IMR-90 (cell line): Measurements from ENCODE around the gene SP9. TPM values are rescaled to one million over a fixed set of nuclear protein-coding genes. Genes with fewer than 3 reads are reported as not detected.

Experiments
- ATAC-seq: fragments of 200-7000 bp; cut with Tn5 transposase; 2 replicates; pipeline ENCODE4 v1.9.1; 2020; ENCODE audit warnings: low read depth, mild to moderate bottlenecking, moderate library complexity
- BruUV-seq: library from RNA; stranded (reverse); fragments of 400-500 nt; replicated peaks from 2 replicates; lab custom pipeline; 2021; lab: Mats Ljungman, UMichigan
- CTCF ChIA-PET: fragments of 300-600 bp; formaldehyde crosslinking; extraction: SDS; loops from one replicate; lab custom pipeline; 2021; ENCODE audit warnings: antibody characterized with exemption; lab: Yijun Ruan, JAX
- POLR2A ChIA-PET: fragments of 300-600 bp; sonication (Branson Sonifier 250); formaldehyde crosslinking; loops from one replicate; lab custom pipeline; 2022; ENCODE audit warnings: antibody characterized with exemption; ENCODE audit not compliant: unreplicated experiment; lab: Charles Lee
- DNase-seq: peaks from one replicate; pipeline ENCODE4 v3.0.0; 2013
- H2AFZ ChIP-seq: replicated peaks from 2 replicates; pipeline ENCODE3; 2013; ENCODE audit warnings: low read length, mild to moderate bottlenecking; ENCODE audit not compliant: poor library complexity
- H2AK5ac ChIP-seq: 2 replicates; pipeline ENCODE4 v1.6.1; 2013; ENCODE audit warnings: low read depth, low read length, inconsistent platforms
- H2AK9ac ChIP-seq: replicated peaks from 2 replicates; pipeline ENCODE3; 2013; ENCODE audit warnings: mild to moderate bottlenecking, low read depth, low read length, moderate library complexity; ENCODE audit not compliant: poor library complexity
- H2BK120ac ChIP-seq: 2 replicates; pipeline ENCODE4 v1.6.1; 2013; ENCODE audit warnings: low read depth, low read length, inconsistent platforms
- H2BK15ac ChIP-seq: 3 replicates; pipeline ENCODE4 v1.6.1; 2013; ENCODE audit warnings: low read depth, low read length, inconsistent platforms
- H2BK20ac ChIP-seq: 2 replicates; pipeline ENCODE4 v1.6.1; 2013; ENCODE audit warnings: low read depth, mild to moderate bottlenecking, inconsistent platforms, low read length, moderate library complexity
- H2BK5ac ChIP-seq: 2 replicates; pipeline ENCODE4 v1.6.1; 2013; ENCODE audit warnings: mild to moderate bottlenecking, low read depth, low read length, inconsistent platforms; ENCODE audit not compliant: poor library complexity, severe bottlenecking
- H3K14ac ChIP-seq: replicated peaks from 2 replicates; pipeline ENCODE4 v1.6.1; 2013; ENCODE audit warnings: low read depth, low read length, inconsistent platforms
- H3K18ac ChIP-seq: 2 replicates; pipeline ENCODE4 v1.6.1; 2013; ENCODE audit warnings: low read depth, low read length, control low read depth
- H3K23ac ChIP-seq: 2 replicates; pipeline ENCODE4 v1.6.1; 2013; ENCODE audit warnings: low read depth, low read length, inconsistent platforms
- H3K27ac ChIP-seq: 2 replicates; pipeline ENCODE4 v1.5.1; 2013; ENCODE audit warnings: mild to moderate bottlenecking, control low read depth, low read length; ENCODE audit not compliant: insufficient read depth
- H3K27me3 ChIP-seq: 2 replicates; pipeline ENCODE4 v1.6.1; 2013; ENCODE audit warnings: low read length; ENCODE audit not compliant: control insufficient read depth, insufficient read depth
- H3K36me3 ChIP-seq: 2 replicates; pipeline ENCODE4 v1.6.1; 2013; ENCODE audit warnings: low read length, mixed read lengths; ENCODE audit not compliant: control insufficient read depth, insufficient read depth
- H3K4ac ChIP-seq: 2 replicates; pipeline ENCODE4 v1.6.1; 2013; ENCODE audit warnings: low read depth, low read length, inconsistent platforms
- H3K4me1 ChIP-seq: 2 replicates; pipeline ENCODE4 v1.6.1; 2013; ENCODE audit warnings: low read length, mixed read lengths; ENCODE audit not compliant: control insufficient read depth, insufficient read depth
- H3K4me2 ChIP-seq: 2 replicates; pipeline ENCODE4 v1.6.1; 2013; ENCODE audit warnings: low read depth, mild to moderate bottlenecking, control low read depth, low read length, moderate library complexity
- H3K4me3 ChIP-seq: 2 replicates; pipeline ENCODE4 v1.5.1; 2013; ENCODE audit warnings: low read depth, mild to moderate bottlenecking, control low read depth, low read length, moderate library complexity; ENCODE audit not compliant: insufficient read depth
- H3K56ac ChIP-seq: 2 replicates; pipeline ENCODE4 v1.6.1; 2013; ENCODE audit warnings: low read length, inconsistent platforms; ENCODE audit not compliant: insufficient read depth; ENCODE audit errors: extremely low read depth
- H3K79me1 ChIP-seq, 2 experiments: 2 replicates each; pipeline ENCODE4 v1.6.1; 2013; ENCODE audit warnings: low read length in 2 of 2, inconsistent platforms in 1 of 2, low read depth in 1 of 2
- H3K9ac ChIP-seq: 2 replicates; pipeline ENCODE4 v1.6.1; 2013; ENCODE audit warnings: low read depth, low read length, control low read depth
- H3K9me1 ChIP-seq: 2 replicates; pipeline ENCODE4 v1.6.1; 2013; ENCODE audit warnings: low read length, inconsistent platforms; ENCODE audit not compliant: insufficient read depth
- H3K9me3 ChIP-seq: 2 replicates; pipeline ENCODE4 v1.6.1; 2013; ENCODE audit warnings: low read length; ENCODE audit not compliant: control insufficient read depth, insufficient read depth
- H4K20me1 ChIP-seq: 2 replicates; pipeline ENCODE4 v1.6.1; 2013; ENCODE audit warnings: low read length, inconsistent platforms; ENCODE audit not compliant: insufficient read depth
- H4K5ac ChIP-seq: 2 replicates; pipeline ENCODE4 v1.6.1; 2013; ENCODE audit warnings: mild to moderate bottlenecking, low read depth, low read length, control low read depth
- H4K8ac ChIP-seq, 2 experiments: 2 replicates each; pipeline ENCODE4 v1.6.1; 2013; ENCODE audit warnings: low read depth in 2 of 2, low read length in 2 of 2, control low read depth in 1 of 2, inconsistent platforms in 1 of 2
- H4K91ac ChIP-seq: 2 replicates; pipeline ENCODE4 v1.6.1; 2013; ENCODE audit warnings: low read depth, low read length, inconsistent platforms; ENCODE audit not compliant: insufficient read depth
- CEBPB ChIP-seq: IDR thresholded peaks from 2 replicates; pipeline ENCODE4 v1.6.1; 2012; ENCODE audit warnings: low read depth, low read length, improper control_type of control experiment
- CHD1 ChIP-seq: IDR thresholded peaks from 2 replicates; pipeline ENCODE4 v1.6.1; 2012; ENCODE audit warnings: low read depth, low read length, improper control_type of control experiment
- WGBS, 2 experiments: methylation state at CpG; one replicate each; pipeline versions ENCODE4 v1.1.5 to v1.1.7; 2013; ENCODE audit warnings: missing lambda C conversion rate in 2 of 2; ENCODE audit not compliant: insufficient read length in 1 of 2; ENCODE audit errors: extremely low coverage in 2 of 2; 5-methylcytosine and 5-hydroxymethylcytosine counted together
- dilution Hi-C: fragments of 300-500 bp; cut with HindIII; formaldehyde crosslinking; loops from one replicate; pipeline ENCODE4 v1.14.3; 2018; ENCODE audit warnings: low sequenced_read_pairs; ENCODE audit not compliant: unreplicated experiment
- in situ Hi-C: fragments of 300-500 bp; cut with MboI; formaldehyde crosslinking; loops from 3 replicates; pipeline ENCODE4 v1.14.3; 2019; ENCODE audit warnings: low sequenced_read_pairs, inconsistent platforms, mixed read lengths
- intact Hi-C: fragments of 100-400 bp; cut with micrococcal nuclease; formaldehyde crosslinking; loops from 2 replicates; pipeline ENCODE4 v1.10.0; 2022
- polyA plus RNA-seq, 3 experiments: library from polyadenylated mRNA; depleted of rRNA; stranded (reverse); fragments of >200 nt; gene quantifications; 2 replicates each; pipeline ENCODE4 v1.2.3, GENCODE V29; 2012; ENCODE audit warnings: low replicate concordance in 1 of 3
- total RNA-seq: library from RNA; depleted of rRNA; stranded (reverse); fragments of >200 nt; gene quantifications from 2 replicates; pipeline ENCODE4 v1.2.3, GENCODE V29; 2012

SP9 gene
- total and polyA plus RNA-seq, 2 of the 4 experiments (the other 2 are of a cell fraction) = not detected

- H2BK20ac ChIP-seq = no peak overlapping the region
- ATAC-seq = no peak
- peaks cover 96% of the 10 kb centered on the region for H3K27me3 ChIP-seq
- ChIA-PET POLR2A (no interaction called here), CTCF (interaction anchor here (0.6 kb wide), 1 partner anchor 47 kb away, joined by 3 read pairs; no protein-coding TSS in a partner anchor)
- dilution Hi-C loops = no loop called here
- H2AK5ac ChIP-seq = no peak overlapping the region
- no peaks in the 10 kb centered on the region for H3K9me1 ChIP-seq
- no peak overlapping the region for H3K4ac ChIP-seq
- DNase-seq = no peak
- no peak overlapping the region for H4K5ac ChIP-seq
- WGBS, 2 experiments = no CpG with 5 or more reads among the region's 16 CpGs
- H4K91ac ChIP-seq = no peak overlapping the region
- no peak overlapping the region for H2BK15ac ChIP-seq
- no peak overlapping the region for H3K14ac ChIP-seq
- no TSS peak for BruUV-seq
- TF ChIP-seq CHD1 = no peak
- no peak for TF ChIP-seq CEBPB
- no peak overlapping the region for H2AK9ac ChIP-seq
- no peak overlapping the region for H2BK120ac ChIP-seq
- in situ Hi-C loops = loop anchor here (25.0 kb wide), 2 partner anchors 742 to 1517 kb away; no protein-coding TSS in a partner anchor
- H3K79me1 ChIP-seq = no peaks in the 10 kb centered on the region
- H4K8ac ChIP-seq = no peak overlapping the region
- H3K18ac ChIP-seq = no peak overlapping the region
- no peak overlapping the region for H2AFZ ChIP-seq
- H2BK5ac ChIP-seq = no peak overlapping the region
- no peaks in the 10 kb centered on the region for H3K36me3 ChIP-seq
- H3K27ac ChIP-seq = no peak overlapping the region
- intact Hi-C loops = loop anchor here (5.0 kb wide), 1 partner anchor 447 kb away; no protein-coding TSS in a partner anchor
- peaks cover 4% of the 10 kb centered on the region; the same call in 1 of the 2 replicates for H3K4me1 ChIP-seq
- peaks cover 16% of the 10 kb centered on the region for H3K9me3 ChIP-seq
- H3K4me2 ChIP-seq = no peak overlapping the region
- H3K4me3 ChIP-seq = no peak overlapping the region
- no peak overlapping the region for H3K9ac ChIP-seq
- no peak overlapping the region for H3K56ac ChIP-seq
- H3K23ac ChIP-seq = no peak overlapping the region
- peaks cover 7% of the 10 kb centered on the region; the same call in 1 of the 2 replicates for H4K20me1 ChIP-seq
Measured at GRCh38 chr2:174328961-174329715, 5.6 kb upstream of the SP9 start.
